Activated CD8-positive, alpha-beta memory T cell treated with anti-CD3 and anti-CD28 coated beads for 24 hours (primary cell): ENCODE results near the gene CHRNA9.

Source experiments
- DNase-seq: peaks from one replicate; pipeline ENCODE4 v3.0.0-alpha.2; 2020

Gene CHRNA9

DNA sequence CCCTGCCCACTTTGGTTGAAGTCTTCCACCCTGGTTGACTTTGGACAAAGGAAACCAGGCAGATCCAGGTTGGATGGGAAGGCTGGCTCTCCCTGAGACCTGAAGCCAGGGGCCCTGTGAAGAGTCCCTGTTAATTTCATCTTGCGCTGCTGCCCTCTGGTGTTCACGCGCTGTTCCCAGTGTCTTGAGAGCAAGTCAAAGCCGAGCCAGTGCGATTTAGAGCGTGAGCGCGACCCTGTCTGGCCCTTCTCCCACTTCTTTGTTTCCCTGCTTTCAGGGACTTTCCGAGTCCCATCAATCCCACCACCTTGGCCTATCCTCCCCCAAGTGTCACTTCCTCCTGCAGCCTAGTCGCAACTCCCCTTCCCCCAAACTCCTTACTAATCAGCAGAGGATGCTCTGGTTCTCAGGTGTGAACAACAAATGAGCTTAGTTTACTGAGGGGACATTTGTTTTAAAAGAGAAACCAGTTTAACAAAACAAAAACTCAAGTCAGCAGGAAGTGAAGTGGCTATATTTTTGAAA lies 25.8 kb upstream of the CHRNA9 start:
- peak; percentile 94 for DNase-seq

- DNase-seq = no peak
Measured at GRCh38 chr4:40310225-40310624, 24.9 kb upstream of the CHRNA9 start.

- DNase-seq = no peak
Measured at GRCh38 chr4:40311811-40312346, 23.3 kb upstream of the CHRNA9 start.

- DNase-seq = no peak
Measured at GRCh38 chr4:40314951-40315350, 20.2 kb upstream of the CHRNA9 start.

GRCh38 chr4:40316333-40316781 lies 18.8 kb upstream of the CHRNA9 start:
- DNase-seq = no peak

- DNase-seq = peak; percentile 76
Measured at GRCh38 chr4:40316782-40317635, 18.1 kb upstream of the CHRNA9 start.

DNA sequence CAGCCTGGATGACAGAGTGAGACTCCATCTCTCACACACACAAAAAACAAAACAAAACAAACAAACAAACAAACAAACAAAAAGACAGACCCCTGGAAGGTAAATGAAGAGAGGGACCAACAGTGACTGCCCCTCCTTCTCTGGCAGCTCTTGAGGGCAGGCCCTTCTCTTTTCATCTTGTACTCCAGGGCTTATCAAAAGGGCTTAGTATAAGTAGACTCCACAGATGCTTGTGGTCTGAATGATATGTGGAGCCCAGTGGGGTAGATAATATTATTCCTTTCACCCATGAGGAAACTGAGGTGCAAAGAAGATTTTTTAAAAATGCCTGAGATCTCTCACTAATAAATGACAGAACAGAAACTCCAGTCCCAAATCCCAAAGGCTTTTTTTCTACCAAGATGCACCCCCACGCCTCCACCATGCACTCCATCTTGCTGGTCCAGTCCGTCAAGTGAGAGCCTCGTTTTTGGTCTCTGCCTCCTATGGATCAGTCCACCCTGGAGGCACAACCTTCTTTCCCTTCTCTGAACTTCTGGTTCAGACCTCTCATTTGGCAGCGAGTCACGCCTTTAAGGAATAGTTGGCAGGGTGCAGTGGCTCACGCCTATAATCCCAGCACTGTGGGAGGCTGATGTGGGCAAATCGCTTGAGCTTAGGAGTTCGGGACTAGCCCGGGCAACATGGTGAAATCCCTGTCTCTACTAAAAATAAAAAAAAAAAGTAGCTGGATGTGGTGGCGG lies 17.0 kb upstream of the CHRNA9 start:
- DNase-seq = no peak

- no peak for DNase-seq
Measured at GRCh38 chr4:40321574-40322275, 13.4 kb upstream of the CHRNA9 start.

DNA sequence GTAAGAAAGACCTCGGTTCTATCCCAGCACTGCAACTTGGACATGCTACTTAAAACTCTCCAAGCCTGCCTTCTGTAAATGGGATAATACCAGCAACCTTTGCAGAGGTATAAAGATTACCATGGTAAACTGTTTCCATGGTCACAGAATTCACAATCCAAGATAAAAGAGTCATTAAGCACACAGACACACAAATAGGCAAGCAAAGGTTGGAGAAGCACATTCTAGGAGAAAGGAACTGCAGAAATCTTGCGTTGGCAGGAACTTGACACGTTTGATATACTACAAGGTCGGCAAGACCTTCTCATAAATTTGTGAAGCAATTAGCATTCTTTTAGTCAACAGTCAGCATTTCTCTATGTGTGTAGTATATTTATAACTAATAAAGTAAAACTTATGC lies 12.3 kb upstream of the CHRNA9 start:
- no peak for DNase-seq

DNA sequence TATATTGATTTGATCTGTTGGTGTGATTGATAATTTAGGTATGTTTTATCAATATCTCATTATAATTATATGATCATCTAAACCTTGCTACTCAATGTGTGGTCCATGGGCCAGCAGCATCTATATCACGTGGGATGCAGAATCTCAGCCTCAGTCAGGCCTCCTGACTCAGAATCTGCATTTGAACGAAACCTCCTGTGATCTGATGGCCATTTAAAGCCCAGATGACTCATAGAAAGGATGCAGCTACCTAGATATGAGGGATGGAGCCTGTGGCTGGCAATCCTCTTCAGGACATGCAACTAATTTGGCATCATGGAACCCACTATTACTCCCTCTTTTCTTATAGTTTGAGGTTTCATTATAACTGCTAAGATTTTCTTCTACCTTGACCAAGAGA lies 11.3 kb upstream of the CHRNA9 start:
- no peak for DNase-seq

DNA sequence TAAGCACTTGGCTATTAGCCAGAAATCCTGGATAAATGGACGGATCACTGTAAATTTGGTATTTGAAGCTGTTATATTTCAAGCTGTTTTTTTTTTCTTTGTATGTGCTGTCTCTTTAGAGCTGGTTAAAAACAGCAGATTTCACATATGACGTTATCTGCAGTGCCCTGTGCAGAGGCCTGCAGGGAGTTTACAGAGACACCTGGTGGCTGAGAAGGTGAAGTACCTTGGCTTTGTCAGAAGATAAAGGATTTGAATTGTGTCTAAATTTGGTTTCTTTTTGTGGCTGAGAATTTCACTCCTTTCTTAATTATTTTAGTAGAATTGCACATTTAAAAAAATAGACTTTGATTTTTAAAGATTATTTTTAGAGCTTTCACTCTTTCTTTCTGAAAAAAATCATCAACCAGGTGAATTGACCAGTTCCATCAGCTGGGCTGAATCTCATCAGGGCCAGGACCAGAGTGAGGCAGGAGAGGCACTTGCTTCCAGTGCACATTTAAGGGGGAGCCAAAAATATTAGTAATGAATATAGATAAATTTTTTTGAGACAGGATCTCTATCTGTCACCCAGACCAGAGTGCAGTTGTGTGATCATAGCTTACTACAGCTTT lies 9.6 kb upstream of the CHRNA9 start:
- DNase-seq = no peak

GRCh38 chr4:40327340-40327739 lies 7.8 kb upstream of the CHRNA9 start:
- DNase-seq = no peak

- DNase-seq = no peak
Measured at GRCh38 chr4:40328383-40328782, 6.8 kb upstream of the CHRNA9 start.

DNA sequence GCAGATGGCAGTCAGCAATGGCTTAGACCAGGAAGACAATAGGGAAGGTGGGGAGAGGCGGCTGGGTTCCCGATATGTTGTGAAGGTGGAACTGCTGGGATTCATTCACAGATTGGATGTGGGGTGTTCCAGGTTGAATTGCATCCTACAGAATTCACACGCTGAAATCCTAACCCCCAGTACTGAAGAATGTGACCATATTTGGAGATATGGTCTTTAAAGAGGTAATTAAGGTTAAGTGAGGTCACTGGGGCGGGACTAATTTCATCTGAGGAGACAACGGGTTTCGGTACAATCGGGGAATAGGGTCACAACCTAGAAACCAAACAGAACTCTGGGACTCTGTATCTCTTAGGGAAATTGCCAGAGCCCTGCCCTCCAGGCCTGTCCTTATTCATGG lies 5.3 kb upstream of the CHRNA9 start:
- no peak for DNase-seq

- DNase-seq = no peak
Measured at GRCh38 chr4:40330536-40330935, 4.6 kb upstream of the CHRNA9 start.

DNA sequence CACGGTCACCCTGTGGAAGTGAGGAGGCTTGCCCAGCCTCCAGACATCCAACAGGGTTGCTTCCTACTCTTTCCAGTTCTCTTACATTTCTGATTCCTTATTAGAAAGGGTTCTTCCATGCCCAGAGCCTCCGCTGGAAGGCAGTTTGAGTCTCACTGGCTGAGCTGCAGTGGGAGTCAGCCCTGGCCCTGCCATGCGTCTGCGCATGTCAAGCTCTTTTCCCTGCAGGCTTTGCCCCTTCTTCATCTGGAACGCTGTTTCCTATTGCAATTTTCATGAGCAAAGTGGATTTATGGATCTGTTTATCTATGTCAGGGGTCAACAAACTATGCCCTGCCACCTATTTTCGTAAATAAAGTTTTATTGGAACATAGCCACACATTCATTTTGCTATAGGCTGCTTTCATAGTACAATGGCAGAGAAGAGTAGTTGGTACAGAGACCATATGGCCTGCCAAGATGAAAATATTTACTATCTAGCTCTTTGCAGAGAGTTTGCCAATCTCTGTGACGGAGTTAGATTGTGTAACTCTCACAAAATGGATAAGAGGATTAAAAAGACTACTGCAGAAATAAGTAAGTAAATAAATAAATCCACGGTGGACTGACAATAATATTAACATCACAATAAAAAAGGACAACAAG lies 3.9 kb upstream of the CHRNA9 start:
- no peak for DNase-seq

DNA sequence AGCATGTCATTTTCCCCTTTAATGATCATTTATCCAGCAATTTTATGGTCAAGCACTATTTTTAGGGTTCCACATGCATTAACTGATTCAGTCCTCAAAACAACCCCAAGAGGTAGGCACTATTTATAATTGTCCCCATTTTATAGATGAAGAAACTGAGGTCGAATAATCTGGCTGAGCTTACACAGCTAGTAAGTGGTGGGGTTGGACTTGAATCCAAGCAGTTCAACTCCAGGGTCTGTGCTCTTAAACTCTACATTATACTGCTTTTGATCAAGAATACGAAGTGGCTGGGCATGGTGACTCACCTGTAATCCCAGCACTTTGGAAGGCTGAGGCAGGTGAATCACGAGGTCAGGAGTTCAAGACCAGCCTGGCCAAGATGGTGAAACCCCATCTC lies 3.2 kb upstream of the CHRNA9 start:
- no peak for DNase-seq

DNA sequence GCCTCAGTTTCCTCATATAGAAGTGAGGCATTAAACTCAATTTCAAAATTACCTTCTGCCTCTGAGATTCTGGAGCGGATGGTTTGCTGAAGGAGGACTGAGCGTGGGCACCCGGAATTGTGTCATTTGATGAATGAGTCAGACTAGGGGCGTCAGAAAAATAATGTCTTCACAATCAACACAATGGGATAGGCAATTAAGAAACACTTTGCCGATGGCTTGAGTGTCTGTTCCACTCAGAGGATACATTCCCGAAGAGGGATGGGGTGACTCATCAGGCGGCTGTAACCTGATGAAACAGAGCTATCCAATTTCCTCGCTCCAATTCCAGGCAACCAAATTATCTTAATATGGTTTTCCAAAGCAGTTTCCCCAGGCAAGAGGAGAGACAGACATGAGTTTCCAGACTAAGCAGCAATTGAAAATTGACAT lies 1.2 kb upstream of the CHRNA9 start:
- no peak for DNase-seq

GRCh38 chr4:40335525-40335894 lies 377 bp downstream of the CHRNA9 start:
- DNase-seq = no peak

DNA sequence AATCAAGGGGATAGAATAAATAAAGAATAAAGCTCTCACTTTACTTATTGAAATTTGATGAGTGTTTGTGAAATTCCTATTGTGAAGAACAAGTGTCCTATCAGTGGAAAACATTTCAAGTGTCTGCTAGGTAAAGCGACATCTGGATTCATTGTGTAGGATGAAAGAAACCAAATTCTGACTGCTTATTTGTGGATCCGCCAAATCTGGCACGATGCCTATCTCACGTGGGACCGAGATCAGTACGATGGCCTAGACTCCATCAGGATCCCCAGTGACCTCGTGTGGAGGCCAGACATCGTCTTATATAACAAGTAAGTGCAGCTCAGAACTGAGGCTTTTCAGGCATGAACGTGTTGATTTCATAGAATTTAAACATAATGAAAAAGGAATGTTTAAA lies 1.9 kb downstream of the CHRNA9 start:
- no peak for DNase-seq

- DNase-seq = no peak
Measured at GRCh38 chr4:40337523-40337922, 2.4 kb downstream of the CHRNA9 start.

DNA sequence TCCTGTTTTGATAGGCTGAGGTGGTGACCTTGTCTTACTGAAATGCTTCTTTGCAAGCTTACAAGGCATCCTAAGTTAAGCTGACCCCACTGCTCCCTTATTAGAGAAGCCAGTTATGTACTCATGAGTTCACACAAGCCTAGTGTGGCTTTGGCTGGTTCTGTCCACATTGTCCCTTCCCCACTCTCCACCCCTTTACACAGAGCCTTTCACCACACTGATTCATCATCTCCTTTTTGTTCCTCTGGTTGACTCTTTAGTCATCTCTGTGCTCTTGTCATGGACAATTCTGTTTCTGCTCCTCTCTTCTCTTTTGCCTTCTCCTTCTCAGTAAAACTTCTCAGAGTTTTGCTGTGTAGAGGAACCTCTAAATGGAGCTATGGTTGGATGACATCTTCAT lies 4.9 kb downstream of the CHRNA9 start:
- DNase-seq = no peak
